Neural cell (in vitro differentiated cells): ENCODE data around the gene SZT2.

Experiments used
- EP300 ChIP-seq: fragments of 450-650 bp; conservative IDR thresholded peaks from 2 replicates; pipeline ENCODE4 v1.6.1; 2014; ENCODE audit warnings: antibody characterized with exemption, mild to moderate bottlenecking, moderate library complexity; ENCODE audit not compliant: poor library complexity, severe bottlenecking
- EZH2 ChIP-seq: fragments of 200-600, 300-800 bp; shearing (Covaris generic), sonication (generic); IDR thresholded peaks from 2 replicates; pipeline ENCODE4 v1.6.1; 2014; ENCODE audit warnings: antibody characterized with exemption, low read length, borderline replicate concordance, mild to moderate bottlenecking; ENCODE audit not compliant: insufficient read depth, poor library complexity, severe bottlenecking
- RAD21 ChIP-seq: fragments of 450-650 bp; conservative IDR thresholded peaks from 2 replicates; pipeline ENCODE4 v1.6.1; 2014; ENCODE audit warnings: antibody characterized with exemption, mild to moderate bottlenecking, moderate library complexity
- TF ChIP-seq, protein P1 (sequence below): fragments of 450-650 bp; IDR thresholded peaks from 2 replicates; pipeline ENCODE4 v1.5.1; 2014; ENCODE audit warnings: antibody characterized with exemption, mild to moderate bottlenecking, moderate library complexity; ENCODE audit not compliant: poor library complexity, severe bottlenecking

DNA sequence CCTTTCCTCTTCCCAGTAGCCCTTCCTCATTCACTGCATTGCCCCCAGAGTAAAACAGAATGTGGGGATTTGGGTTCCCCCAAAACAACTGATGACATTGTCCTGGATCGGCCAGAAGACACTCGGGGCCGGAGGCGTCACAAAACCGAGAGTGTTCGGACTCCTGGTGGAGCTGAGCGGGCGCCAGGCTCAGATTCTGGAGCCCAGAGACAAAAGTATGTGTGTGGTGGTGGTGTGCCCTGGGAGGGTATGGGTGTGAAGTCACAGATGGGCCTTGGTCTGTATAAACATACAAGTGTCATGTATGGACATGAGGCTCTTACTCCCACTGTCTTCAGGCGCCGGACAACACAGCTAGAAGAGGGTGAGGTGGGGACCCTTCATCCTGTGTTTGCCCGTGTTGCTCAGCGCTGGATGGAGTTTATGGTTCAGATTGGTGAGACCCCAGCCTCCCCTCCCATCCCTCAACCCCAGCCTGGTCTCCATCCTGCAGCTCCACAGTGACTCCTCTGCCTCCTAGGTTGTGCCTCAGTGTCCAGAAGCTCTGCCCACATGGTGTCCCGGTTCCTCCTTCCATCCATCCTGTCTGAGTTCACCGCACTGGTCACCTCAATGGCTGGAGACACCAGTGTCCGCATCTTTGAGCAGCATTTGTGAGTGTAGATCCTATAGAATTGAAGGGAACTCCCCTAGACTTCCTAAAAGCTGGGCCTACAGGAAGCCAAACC, 51.6 kb downstream of the SZT2 start:
- TF ChIP-seq, protein P1, sequence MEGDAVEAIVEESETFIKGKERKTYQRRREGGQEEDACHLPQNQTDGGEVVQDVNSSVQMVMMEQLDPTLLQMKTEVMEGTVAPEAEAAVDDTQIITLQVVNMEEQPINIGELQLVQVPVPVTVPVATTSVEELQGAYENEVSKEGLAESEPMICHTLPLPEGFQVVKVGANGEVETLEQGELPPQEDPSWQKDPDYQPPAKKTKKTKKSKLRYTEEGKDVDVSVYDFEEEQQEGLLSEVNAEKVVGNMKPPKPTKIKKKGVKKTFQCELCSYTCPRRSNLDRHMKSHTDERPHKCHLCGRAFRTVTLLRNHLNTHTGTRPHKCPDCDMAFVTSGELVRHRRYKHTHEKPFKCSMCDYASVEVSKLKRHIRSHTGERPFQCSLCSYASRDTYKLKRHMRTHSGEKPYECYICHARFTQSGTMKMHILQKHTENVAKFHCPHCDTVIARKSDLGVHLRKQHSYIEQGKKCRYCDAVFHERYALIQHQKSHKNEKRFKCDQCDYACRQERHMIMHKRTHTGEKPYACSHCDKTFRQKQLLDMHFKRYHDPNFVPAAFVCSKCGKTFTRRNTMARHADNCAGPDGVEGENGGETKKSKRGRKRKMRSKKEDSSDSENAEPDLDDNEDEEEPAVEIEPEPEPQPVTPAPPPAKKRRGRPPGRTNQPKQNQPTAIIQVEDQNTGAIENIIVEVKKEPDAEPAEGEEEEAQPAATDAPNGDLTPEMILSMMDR, result no peak
- TF ChIP-seq EZH2 (no peak), RAD21 (no peak), EP300 (no peak)
